AG08396 (cell line): Measurements from ENCODE around the gene USP4.

Experiments used
- DNase-seq: peaks from one replicate; pipeline ENCODE4 v3.0.0; 2012; ENCODE audit warnings: low spot score, mixed read lengths

The USP4 gene

DNA sequence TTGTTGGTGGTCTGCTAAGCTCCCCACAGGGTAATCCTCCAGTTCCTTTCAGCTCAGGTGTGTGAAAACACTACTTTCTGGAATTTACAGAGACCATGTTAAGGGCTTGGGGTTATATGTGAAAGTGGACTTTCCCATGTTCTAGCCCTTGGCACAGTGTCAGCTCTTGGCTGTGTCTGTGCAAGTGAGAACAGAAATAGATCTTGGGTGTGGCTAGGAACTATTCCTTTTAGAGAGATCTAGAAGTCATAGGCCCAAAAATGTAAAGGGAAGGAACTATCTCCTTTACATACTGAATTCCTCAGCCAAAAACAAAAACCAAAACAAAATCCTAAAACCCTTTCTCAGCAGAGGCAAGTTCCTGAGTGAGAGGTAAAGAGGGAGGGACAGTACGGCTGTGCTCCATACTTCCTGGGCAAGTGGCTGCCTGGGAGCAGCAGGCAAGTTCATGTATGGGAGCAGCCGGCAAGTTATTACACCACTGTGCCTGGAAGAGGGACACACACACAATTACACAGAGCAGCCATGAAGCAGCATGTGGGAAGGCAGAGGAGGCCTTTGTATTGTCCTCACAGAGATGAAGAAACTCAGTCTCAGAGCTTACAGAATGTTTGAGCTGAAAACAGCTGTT lies 43.0 kb downstream of the USP4 start:
- no peak for DNase-seq

DNA sequence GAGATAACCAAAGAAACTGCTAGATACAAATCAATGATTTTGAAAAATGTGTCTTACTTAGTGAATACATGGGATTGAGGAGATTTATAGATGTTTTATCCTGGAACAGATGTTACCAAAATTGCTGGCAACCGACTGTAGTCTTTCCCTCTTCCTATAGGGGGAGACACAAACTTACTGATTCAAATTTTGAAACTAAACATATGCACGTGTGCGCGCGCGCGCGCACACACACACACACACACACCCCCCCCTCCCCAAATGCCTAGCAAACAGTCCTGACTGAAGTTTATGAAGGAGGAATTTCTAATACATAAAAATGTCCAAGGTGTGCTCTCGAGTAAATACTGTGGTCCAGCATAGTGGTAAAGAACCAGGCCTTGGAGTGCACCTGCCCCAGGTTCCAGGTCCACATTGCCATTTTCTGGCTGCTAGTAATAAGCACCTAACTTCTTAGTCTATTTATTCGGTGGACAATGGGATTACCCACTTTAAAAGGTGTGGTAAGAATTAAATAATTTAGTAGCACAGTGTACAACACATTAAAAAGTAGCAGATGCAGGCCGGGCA lies 44.3 kb downstream of the USP4 start:
- DNase-seq = no peak

- no peak for DNase-seq
Observed at GRCh38 chr3:49294343-49294742, 45.5 kb downstream of the USP4 start.

- no peak for DNase-seq
Observed at GRCh38 chr3:49283997-49284396, 55.9 kb downstream of the USP4 start.

DNA sequence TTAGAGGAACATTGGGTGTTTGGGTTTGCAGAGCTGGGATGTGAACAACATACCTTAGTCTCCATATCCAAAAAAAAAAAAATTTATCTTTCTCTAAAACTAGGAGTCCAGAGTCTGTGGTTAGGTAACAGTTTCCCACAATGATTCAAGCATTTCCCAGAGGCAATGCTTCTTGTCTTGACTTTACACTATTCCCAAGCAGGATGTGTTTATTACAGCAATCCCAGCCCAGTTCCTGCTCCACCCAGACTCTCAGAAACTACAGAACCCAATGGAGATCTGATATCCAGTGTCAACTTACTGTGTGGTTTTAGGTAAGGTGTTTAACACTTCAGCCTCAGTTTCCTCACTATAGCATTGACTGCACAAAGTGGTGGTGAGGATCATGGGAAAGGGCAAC lies 60.5 kb downstream of the USP4 start:
- no peak for DNase-seq

- no peak for DNase-seq
Observed at GRCh38 chr3:49278548-49278947, 61.3 kb downstream of the USP4 start.

- no peak for DNase-seq
Observed at GRCh38 chr3:49277383-49277775, 62.5 kb downstream of the USP4 start.

DNA sequence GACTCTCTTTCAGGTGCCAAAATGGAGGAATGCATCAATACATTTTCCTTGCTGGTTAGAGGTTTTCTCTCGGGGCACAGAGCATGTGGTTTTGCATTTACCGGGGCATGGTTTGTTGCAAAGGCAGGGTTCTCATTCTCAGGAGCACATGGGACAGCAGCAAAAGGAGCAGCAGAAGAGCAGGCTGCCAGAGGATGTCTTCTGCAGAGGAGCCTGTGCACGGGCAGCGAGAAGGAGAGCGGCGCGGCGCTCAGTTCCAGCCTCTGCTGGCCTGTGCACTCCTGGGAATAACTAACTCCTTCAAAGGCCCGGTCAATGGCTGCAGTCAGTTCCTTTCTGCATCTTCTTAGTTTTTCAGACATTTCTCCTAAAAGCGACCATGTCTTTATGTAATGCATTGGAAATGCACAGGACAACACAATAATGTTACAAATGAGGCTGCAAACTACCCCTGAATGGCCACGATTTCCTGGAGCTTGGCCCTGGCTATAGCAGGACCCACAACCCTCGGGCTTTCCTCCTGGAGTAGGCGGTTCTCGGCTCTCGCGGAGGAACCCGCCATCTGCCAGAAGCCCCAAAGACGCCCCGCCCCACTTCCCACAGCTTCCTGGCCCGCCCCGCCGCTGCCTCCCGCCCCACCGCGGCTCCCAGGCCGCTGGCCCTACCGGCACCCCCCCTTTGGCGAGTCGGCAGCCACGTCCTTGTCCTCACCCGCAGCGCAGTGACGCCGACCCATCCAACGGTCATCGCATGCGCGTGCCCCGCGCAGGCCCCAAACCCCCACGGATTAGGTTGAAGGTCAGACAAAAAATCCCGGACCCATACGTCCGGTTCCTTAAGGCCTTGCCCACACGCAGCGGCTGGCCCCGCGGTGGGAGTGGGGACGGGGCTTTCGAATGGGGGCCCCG lies 63.1 kb downstream of the USP4 start, which contains the start of gene C3orf62:
TSS of gene C3orf62 (minus strand) at position 758 of the 908 bp plus-strand sequence. CDS start at position 398, 360 bp downstream.
- peak; percentile 92 for DNase-seq

DNA sequence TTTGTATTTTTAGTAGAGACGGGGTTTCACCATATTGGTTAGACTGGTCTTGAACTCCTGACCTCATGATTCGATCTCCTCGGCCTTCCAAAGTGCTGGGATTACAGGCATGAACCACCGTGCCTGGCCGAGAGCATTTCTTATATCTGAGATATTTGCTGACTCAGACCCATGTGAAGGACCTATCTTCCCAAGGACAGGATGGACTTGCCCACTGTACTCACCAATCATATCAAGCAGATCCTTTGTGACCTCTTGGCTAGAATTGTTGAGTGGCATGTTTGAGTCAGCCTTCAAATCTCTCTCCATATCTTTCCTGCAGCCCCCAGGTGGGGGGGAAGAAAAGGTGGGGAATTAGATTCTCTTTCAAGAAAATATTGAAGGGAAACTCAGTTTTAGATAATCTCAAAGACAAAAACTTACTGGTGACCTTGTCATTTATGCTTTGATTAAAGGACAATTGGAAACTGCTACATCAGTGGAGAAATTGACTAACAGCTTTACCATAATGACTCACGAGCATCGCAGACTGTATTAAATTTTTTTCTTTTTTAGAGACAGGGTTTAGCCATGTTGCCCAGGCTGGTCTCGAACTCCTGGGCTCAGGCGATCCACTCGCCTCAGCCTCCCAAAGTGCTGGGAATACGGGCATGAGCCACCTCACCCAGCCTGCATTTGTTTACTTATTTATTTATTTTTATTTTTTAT lies 65.9 kb downstream of the USP4 start:
- no peak for DNase-seq

DNA sequence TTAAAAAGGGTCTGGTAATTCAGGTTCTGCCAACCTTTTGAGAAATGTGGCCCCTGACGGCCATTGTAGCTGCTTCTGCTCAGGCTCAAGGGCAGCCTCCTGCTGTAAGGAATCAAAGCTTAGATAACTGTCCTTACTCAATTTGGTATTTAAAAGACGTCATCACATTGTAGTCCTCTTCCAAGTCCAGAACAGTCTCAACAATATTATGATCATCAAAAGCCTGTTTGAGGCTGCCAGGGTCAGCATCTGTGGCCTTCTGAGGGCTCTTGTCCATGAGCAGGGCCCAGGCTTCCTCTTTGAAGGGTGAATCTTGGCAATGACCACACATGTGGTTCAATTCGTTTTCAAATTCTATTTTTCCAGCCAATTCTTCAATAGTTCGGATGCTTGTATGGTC lies 68.8 kb downstream of the USP4 start:
- DNase-seq = no peak

- DNase-seq = no peak
Observed at GRCh38 chr3:49270156-49270500, 69.7 kb downstream of the USP4 start.

DNA sequence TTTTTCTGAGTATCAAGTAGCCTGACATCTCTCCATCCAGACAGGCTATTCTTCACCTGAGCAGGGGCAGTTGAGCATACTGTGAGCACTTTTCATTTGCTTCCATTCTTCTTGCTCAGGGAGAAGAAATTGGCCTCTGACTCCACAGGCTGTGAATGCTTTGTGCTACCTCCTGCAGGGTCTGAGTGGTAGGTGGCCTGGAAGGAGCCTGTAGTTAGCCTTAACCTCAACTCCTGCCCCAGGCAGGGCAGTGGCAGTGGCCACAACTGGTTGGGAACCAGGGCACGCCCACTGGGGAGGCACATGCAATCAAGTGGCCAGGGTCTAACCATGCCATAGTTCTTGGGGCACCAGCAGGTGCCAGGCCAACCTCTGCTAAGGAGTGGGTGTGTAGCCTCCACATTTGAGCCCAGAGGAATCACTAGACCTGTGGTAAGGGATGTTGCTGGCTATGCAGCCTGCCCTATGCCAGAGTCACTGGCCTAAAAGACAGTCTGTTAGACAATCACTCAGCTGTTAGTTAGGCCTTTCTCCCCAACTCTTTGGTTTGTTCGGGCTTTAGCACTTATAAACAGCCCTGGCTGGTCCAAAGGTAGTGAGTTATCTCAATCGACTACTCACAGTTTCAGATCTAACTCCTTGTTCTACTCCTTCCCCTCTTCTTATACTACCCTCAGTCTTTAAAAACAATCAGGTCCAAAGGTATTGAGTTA lies 70.3 kb downstream of the USP4 start:
- DNase-seq = no peak

DNA sequence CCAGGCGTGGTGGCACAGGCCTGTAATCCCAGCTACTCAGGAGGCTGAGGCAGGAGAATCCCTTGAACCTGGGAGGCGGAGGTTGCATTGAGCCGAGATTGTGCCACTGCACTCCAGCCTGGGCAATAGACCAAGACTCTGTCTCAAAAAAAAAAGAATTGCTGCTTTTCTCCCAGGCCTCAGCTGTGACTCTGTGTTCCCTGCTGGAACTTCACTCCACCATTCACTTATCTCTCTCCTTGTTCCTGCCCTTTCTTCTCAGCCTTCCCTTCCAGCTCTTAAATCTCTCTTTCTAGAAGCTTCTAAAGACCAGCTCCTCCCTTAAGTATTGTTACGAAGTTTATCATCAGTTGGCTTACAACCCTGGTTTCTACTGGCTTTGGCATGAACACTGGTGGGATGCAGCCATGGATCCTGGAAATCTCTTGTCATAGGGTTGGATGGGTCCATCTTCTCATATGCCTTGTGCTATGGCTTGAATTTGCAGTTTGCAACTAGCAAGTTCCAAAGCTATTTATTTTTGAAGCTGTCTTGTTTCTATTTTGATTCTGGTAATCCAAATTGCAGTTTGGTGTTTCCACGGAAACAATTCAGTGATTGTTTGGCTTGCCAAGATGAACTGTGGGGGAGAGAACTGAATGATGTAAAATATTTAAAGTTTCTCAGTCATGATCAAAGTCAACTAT lies 73.3 kb downstream of the USP4 start:
- DNase-seq = no peak

GRCh38 chr3:49265661-49266386 lies 74.0 kb downstream of the USP4 start:
- DNase-seq = no peak

DNA sequence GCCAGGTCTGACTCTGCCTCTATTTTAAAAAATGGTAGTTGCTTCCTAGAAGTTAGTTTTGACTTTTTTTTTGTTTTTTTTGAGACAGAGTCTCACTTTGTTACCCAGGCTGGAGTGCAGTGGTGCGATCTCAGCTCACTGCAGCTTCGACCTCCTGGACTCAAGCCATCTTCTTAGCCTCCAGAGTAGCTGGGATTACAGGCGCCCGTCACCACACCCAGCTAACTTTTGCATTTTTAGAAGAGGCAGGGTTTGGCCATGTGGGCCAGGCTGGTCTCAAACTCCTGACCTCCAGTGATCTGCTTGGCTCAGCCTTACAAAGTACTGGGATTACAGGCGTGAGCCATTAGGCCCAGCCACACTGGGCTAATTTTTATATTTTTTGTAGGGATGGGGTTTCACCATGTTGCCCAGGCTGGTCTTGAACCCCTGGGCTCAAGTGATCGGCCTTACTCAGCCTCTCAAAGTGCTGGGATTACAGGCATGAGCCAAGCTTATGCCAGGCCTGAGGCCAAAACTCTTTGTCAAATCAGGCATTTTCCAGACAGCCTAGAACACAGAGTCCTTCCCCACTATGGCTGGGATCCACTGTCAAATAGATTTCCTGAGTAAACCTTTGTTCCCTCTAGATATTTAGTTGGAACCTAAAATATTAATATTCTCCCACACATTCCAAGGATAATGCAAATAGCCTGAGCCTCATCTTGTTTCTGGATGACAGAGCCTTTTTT lies 76.5 kb downstream of the USP4 start:
- no peak for DNase-seq

GRCh38 chr3:49260806-49261324 lies 79.0 kb downstream of the USP4 start:
- no peak for DNase-seq

DNA sequence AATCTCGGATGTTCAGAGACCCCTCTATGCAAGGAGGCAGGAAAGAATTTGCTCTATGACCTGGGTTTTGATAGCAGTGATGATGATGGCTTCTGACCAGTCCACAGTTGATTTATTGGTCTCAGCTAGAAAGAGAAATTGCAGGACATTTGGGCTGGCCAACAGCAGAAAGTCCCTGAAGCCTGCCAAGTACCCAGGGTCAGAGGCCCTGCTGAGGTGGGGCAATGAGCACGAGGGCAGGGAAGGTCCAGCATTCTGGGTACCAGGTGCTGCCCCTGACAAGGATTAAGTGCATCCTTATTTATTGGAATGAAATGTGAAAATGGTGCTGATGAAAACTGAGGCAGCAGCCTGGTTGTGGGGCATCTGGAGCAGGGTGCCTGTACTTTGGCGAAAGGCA lies 82.7 kb downstream of the USP4 start:
- no peak for DNase-seq

DNA sequence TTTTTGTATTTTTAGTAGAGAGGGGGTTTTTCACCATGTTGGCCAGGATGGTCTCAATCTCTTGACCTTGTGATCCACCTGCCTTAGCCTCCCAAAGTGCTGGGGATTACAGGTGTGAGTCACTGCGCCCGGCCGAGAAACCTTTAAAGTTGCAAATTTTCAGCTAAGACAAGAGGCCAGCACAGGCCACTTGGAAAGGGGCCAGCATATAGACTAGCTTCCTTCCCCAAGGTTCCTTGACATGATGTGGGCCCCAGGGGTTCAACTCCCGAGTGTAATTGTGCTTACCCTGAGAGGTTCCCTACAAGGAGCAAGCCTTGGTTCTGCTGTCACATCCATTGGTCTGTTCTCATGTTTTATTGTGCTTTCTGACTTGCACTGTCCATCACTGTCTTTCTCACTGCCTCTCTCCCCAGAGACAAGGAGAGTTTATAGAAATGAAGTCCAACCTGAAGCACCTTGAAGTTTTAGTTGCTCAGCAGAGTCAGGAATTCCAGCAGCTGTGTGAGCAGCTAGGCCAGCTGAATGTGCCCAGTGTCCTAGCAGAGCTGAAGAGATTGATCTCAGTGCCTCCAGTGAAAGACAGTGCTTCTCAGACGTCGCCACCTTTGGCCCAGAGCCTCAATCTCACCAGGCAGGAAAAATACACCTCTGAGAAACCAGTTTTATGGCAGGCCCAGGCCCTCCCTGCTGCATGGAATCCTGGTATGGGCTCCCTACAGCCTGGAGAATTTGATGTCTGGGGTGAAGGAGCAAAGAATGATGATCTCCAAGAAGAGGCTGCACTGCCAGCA lies 83.9 kb downstream of the USP4 start:
- DNase-seq = no peak

- no peak for DNase-seq
Observed at GRCh38 chr3:49255112-49255511, 84.7 kb downstream of the USP4 start.
